Activated CD8-positive, alpha-beta T cell treated with anti-CD3 and anti-CD28 coated beads, Interleukin-2, amount 10 ng/mL, durations not matched to agents 7 days and 5 days (primary cell): ENCODE measurements around the gene NUDT3. TPM values are rescaled to one million over a fixed set of nuclear protein-coding genes. Genes with fewer than 3 reads are reported as not detected.
"Not testable (repeated sequence)": the region's sequence is repeated elsewhere in the genome, so short reads cannot be mapped to it uniquely, and the experiment has no call there.

Experiments
- ATAC-seq: fragments of 150-1000 bp; cut with Tn5 transposase; one replicate; pipeline ENCODE4 v1.10.0; 2021; ENCODE audit warnings: moderate library complexity
- CTCF ChIA-PET: fragments of 350-600 bp; sonication (Branson Sonifier 250); formaldehyde crosslinking; loops from one replicate; lab custom pipeline; 2021; ENCODE audit warnings: antibody characterized with exemption; lab: Charles Lee
- POLR2A ChIA-PET: fragments of 350-600 bp; sonication (Branson Sonifier 250); formaldehyde crosslinking; loops from one replicate; lab custom pipeline; 2021; ENCODE audit warnings: antibody characterized with exemption; lab: Charles Lee
- DNase-seq: peaks from one replicate; pipeline ENCODE4 v3.0.0-alpha.2; 2020
- H3K27ac Mint-ChIP-seq: one replicate; pipeline ENCODE4 v1.8.0; 2021; ENCODE audit warnings: mild to moderate bottlenecking, mixed read lengths
- H3K27me3 Mint-ChIP-seq: one replicate; pipeline ENCODE4 v1.8.0; 2021; ENCODE audit warnings: low read depth, mixed read lengths
- H3K36me3 Mint-ChIP-seq: one replicate; pipeline ENCODE4 v1.8.0; 2021; ENCODE audit warnings: low read depth, mixed read lengths
- H3K4me1 Mint-ChIP-seq: one replicate; pipeline ENCODE4 v1.8.0; 2021; ENCODE audit warnings: low read depth, mixed read lengths
- H3K4me3 Mint-ChIP-seq: one replicate; pipeline ENCODE4 v1.8.0; 2021; ENCODE audit warnings: mild to moderate bottlenecking, mixed read lengths
- H3K9me3 Mint-ChIP-seq: one replicate; pipeline ENCODE4 v1.8.0; 2022; ENCODE audit warnings: mixed read lengths; ENCODE audit not compliant: insufficient read depth
- total RNA-seq, 2 experiments: library from RNA; stranded (reverse); gene quantifications; one replicate each; pipeline ENCODE4 v1.2.3, GENCODE V29; 2021

Gene NUDT3
- total RNA-seq, 2 experiments from 2014 or later: 13.1 to 13.8 TPM

DNA sequence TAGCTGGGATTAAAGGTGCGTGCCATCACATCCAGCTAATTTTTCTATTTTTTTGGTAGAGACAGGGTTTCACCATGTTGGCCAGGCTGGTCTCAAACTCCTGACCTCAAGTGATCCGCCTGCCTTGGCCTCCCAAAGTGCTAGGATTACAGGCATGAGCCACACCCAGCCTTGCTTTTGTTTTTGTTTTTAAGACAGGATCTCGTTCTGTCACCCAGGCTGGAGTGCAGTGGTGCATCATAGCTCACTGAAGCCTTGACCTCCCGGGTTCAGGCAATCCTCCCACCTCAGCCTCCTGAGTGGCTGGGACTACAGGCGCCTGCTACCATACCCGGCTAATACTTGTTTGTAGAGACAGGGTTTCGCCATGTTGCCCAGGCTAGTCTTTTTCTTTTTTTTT lies 38.9 kb downstream of the NUDT3 start:
- DNase-seq, H3K4me1 Mint-ChIP-seq, H3K27ac Mint-ChIP-seq, H3K27me3 Mint-ChIP-seq, POLR2A ChIA-PET, ATAC-seq, H3K36me3 Mint-ChIP-seq, H3K4me3 Mint-ChIP-seq, H3K9me3 Mint-ChIP-seq: not testable (repeated sequence)
- CTCF ChIA-PET: interaction anchor here (0.6 kb wide), 1 partner anchor 16 kb away, joined by 3 read pairs; no protein-coding TSS in a partner anchor

DNA sequence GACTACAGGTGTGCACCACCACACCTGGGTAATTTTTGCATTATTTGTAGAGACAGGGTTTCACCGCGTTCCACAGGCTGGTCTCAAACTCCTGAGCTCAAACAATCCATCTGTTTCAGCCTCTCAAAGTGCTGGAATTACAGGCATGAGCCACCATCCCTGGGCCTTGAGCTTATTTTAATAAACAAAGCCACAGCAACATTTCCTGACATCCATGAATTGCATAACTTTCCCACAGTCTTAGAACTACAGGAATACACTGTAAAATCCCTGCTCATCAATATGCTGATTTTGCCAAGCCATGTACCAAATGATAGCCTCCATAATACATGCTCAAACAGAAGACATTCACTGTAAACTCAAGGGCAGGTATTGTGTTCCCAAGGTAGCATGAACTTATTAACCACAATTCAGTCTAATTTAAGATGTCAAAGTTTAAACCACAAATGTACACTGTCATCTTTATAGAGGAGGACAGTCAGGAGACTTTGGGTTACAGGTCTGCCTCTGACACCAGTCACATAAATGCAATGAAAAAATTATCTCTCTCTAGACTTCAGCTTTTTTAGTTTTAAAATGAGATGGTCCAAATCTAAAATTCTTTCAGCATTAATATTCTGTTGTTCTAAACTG lies 40.0 kb downstream of the NUDT3 start:
- ChIA-PET CTCF (interaction anchor here (0.9 kb wide), 1 partner anchor 19 kb away, joined by 3 read pairs; no protein-coding TSS in a partner anchor), POLR2A (no interaction called here)
- DNase-seq (no peak), ATAC-seq (no peak)
- Mint-ChIP-seq H3K27me3 (no peaks in the 10 kb centered on the region), H3K9me3 (no peaks in the 10 kb centered on the region), H3K4me3 (no peak overlapping the region), H3K27ac (no peak overlapping the region), H3K4me1 (peaks cover 3% of the 10 kb centered on the region), H3K36me3 (no peaks in the 10 kb centered on the region)

DNA sequence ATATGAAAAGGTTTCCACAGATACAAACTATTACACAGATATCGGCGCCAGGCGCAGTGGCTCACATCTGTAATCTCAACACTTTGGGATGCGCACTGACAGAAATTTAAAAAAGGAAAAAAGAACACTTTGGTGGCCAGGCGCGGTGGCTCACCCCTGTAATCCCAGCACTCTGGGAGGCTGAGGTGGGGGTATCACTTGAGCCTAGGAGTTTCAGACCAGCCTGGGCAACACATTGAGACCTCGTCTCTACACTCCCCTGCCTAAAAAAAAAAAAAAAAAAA lies 41.6 kb downstream of the NUDT3 start:
- no peak for DNase-seq
- ATAC-seq: no peak
- no peak overlapping the region for H3K4me3 Mint-ChIP-seq
- no peaks in the 10 kb centered on the region for H3K9me3 Mint-ChIP-seq
- H3K4me1 Mint-ChIP-seq: peaks cover 5% of the 10 kb centered on the region
- no peaks in the 10 kb centered on the region for H3K27me3 Mint-ChIP-seq
- no peak overlapping the region for H3K27ac Mint-ChIP-seq
- CTCF ChIA-PET: interaction anchor here (1.1 kb wide), 1 partner anchor 64 kb away, joined by 4 read pairs; no protein-coding TSS in a partner anchor
- POLR2A ChIA-PET: no interaction called here
- H3K36me3 Mint-ChIP-seq: no peaks in the 10 kb centered on the region

DNA sequence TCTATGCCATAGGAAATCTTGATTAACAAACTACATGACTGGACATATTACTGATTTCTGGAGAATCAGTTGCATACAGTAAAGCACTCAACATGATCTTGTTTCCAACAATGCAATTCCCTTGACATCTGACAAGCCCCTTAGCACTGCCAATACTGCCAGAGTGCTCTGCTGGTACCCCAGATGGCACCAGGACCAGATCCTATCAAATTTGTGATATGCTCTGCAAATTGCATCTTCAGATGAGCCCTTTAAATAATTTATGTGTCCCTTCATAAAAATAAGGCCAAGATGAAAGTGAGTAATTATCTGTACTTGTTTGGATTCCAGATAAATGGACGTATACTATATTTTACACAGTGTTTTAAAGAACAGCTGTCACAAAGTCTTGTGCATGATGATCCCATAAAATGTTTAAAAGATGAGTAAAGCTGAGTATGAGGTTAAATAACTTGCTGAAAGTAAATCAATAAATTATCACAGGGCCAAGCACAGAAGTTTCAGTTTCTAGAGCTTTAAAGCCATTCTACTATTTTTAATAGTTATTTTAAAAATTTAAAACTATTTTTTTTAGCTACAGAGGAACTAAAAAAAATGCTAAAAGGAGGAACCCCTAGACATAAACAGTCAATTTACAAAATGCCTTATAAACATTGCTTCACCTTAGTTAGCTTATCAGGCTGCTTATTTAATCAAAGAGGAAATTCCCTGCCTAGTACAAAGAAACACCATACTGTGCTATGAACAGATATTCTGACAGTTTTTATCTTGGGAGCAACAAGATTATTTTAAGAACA lies 42.1 kb downstream of the NUDT3 start:
- Mint-ChIP-seq H3K4me3 (no peak overlapping the region), H3K27me3 (no peaks in the 10 kb centered on the region), H3K9me3 (no peaks in the 10 kb centered on the region), H3K27ac (no peak overlapping the region), H3K4me1 (peaks cover 5% of the 10 kb centered on the region), H3K36me3 (no peaks in the 10 kb centered on the region)
- ATAC-seq (no peak), DNase-seq (no peak)
- ChIA-PET CTCF (interaction anchor here (1.1 kb wide), 1 partner anchor 65 kb away, joined by 4 read pairs; no protein-coding TSS in a partner anchor), POLR2A (no interaction called here)

DNA sequence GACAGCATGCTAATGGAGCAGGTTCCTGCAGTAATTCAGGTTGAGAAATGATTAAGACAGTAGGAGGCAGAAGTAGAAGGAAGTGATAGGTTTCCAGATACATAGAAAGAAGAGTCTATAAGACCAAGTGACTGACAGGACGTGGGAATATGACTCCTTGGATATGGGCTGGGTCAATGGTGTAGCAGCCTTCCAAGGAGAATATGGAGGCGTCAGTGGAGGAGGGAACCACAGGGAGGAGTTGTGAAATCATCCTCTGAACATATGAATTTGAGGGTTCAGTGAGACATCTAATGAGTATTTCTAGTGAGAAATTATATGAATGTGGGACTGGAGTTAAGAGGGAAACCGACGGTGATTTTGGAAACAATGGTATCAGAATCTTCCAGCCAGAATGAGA lies 43.3 kb downstream of the NUDT3 start:
- H3K27ac Mint-ChIP-seq: no peak overlapping the region
- H3K9me3 Mint-ChIP-seq: peaks cover 1% of the 10 kb centered on the region
- H3K27me3 Mint-ChIP-seq: no peaks in the 10 kb centered on the region
- CTCF ChIA-PET: no interaction called here
- H3K4me1 Mint-ChIP-seq: peaks cover 11% of the 10 kb centered on the region
- no peak overlapping the region for H3K4me3 Mint-ChIP-seq
- POLR2A ChIA-PET: no interaction called here
- H3K36me3 Mint-ChIP-seq: peaks cover 1% of the 10 kb centered on the region
- ATAC-seq (no peak), DNase-seq (no peak)

DNA sequence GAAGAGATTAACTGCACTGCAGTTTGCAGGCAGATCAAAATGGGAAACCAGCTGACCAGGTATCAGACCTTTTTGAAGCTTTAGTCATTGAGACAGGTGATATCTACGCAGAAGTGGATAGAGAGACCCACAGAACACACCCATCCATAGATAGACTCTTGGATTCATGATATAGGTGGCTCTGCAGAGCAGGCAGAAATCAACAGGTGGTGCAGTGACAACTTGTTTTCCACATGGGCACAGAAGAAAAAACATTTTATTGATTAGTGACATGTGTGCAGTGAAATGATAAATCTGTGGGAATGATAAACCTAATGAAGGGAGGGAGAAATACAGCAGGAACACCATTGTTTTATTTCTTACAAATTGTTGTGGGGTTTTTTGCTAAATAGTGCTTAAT lies 45.2 kb downstream of the NUDT3 start:
- H3K9me3 Mint-ChIP-seq: peaks cover 7% of the 10 kb centered on the region
- H3K4me3 Mint-ChIP-seq: no peak overlapping the region
- ATAC-seq (no peak), DNase-seq (no peak)
- no peak overlapping the region for H3K27ac Mint-ChIP-seq
- H3K4me1 Mint-ChIP-seq: peaks cover 16% of the 10 kb centered on the region
- H3K36me3 Mint-ChIP-seq: peaks cover 3% of the 10 kb centered on the region
- ChIA-PET POLR2A (no interaction called here), CTCF (no interaction called here)
- H3K27me3 Mint-ChIP-seq: no peaks in the 10 kb centered on the region

DNA sequence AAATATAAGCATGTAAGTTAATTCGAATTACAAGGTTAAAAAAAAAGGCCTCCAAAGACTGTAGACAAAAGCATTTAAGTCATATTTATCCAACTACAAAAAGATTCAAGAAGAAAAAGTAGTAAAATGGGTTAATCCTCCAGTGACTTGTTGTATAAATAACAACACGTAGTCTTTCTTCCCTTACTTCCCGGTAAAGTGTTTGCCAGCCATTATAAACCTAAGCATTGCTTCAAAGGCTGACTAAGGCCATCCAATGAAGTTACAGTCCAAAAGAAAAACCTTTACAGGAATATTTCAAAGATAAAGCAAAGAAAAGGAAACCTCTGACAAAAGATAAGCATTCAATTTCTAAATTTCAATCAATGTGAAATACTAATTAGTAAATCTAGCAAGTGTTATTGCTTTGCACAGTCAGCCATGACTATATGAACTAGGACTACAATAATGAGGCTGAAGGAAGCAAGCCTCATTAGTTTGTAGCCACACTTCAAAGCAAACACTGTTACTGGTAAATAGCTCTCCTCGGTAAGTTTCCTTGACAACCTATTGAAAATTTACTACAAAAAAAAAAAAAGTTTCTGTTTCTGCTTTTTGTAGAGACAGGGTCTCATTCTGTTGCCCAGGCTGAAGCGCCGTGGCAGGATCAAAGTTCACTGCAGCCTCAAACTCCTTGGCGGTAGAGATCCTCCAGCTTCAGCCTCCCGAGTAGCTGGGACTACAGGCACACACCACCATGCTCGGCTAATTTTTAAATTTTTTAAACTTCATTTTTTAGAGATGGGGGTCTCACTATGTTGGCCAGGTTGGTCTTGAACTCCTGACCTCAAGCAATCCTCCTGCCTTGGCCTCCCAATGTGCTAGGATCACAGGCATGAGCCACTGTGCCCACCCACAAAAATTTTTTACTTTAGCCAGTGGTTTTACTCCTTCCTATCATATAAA lies 46.0 kb downstream of the NUDT3 start:
- ChIA-PET POLR2A (no interaction called here), CTCF (interaction anchor here (0.6 kb wide), 1 partner anchor 32 kb away, joined by 3 read pairs; no protein-coding TSS in a partner anchor)
- Mint-ChIP-seq H3K4me1 (peaks cover 16% of the 10 kb centered on the region), H3K36me3 (peaks cover 5% of the 10 kb centered on the region), H3K27me3 (no peaks in the 10 kb centered on the region), H3K27ac (no peak overlapping the region), H3K4me3 (no peak overlapping the region), H3K9me3 (peaks cover 7% of the 10 kb centered on the region)
- ATAC-seq (no peak), DNase-seq (no peak)

DNA sequence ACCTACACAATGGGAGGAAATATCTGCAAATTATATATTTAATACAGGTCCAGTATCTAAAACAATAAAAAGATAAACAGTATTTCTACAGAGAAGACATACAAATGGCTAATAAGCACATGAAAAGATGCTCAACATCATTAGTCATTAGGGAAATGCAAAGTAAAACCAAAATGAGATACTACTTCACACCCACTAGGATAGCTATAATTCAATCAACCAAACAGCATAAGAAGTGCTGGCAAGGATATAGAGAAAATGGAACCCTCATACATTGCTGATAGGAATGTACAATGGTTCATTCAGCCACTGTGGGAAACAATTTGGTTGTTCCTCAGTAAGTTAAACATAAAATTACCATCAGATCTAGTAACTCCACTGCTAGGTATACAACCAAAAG lies 48.7 kb downstream of the NUDT3 start:
- Mint-ChIP-seq H3K4me1 (peaks cover 16% of the 10 kb centered on the region), H3K27me3 (no peaks in the 10 kb centered on the region), H3K27ac (no peak overlapping the region), H3K9me3 (peaks cover 7% of the 10 kb centered on the region), H3K4me3 (no peak overlapping the region), H3K36me3 (peaks cover 11% of the 10 kb centered on the region)
- no peak for ATAC-seq
- no peak for DNase-seq
- ChIA-PET CTCF (interaction anchor here (0.7 kb wide), 1 partner anchor 266 kb away, joined by 3 read pairs; no protein-coding TSS in a partner anchor), POLR2A (no interaction called here)

DNA sequence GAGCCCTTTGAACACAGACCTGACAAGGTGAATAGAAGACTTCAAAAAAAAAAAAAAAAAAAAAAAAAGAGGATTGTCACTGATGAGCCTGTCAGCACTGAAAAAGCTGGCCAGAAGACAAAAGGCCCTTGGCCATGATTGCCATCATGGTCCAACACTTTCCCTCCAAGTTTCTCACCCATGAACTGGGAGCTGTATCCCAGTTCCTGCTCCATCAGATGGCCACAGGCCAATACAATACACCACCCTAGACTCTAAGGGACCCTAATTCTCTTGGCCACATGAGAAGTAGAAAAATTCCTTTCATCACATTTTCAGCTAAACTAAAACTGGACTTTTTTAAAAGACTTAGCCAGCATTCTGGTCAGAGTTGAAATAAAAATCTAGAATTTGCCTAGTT lies 50.2 kb downstream of the NUDT3 start:
- H3K27ac Mint-ChIP-seq: no peak overlapping the region
- H3K27me3 Mint-ChIP-seq: no peaks in the 10 kb centered on the region
- H3K4me1 Mint-ChIP-seq: peaks cover 24% of the 10 kb centered on the region
- peaks cover 11% of the 10 kb centered on the region for H3K36me3 Mint-ChIP-seq
- CTCF ChIA-PET: interaction anchor here (1.3 kb wide), 1 partner anchor 146 kb away, joined by 3 read pairs; no protein-coding TSS in a partner anchor
- POLR2A ChIA-PET: no interaction called here
- peaks cover 7% of the 10 kb centered on the region for H3K9me3 Mint-ChIP-seq
- ATAC-seq (no peak), DNase-seq (no peak)
- no peak overlapping the region for H3K4me3 Mint-ChIP-seq

DNA sequence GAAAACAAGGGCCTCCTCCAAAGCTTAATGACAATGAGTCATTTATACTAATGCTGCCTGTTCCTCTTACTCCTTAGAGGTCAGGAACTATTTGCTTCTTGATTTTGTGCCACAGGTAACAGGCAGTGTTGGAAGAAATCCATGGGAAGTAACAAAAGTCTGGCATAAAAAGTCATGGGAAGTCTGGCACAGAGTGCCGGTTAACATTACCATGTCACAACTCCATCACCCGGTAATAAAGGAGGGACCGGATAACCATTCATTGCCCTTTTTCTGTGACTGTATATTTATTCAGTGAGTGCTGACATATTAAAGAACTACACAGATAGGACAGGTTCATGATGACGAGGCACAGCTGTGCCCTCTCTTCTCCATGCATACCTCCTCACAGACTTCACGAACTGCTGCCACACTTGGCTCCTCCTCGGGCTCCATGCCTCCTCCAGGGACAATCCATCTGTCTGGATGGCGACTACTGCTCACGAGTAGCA lies 50.9 kb downstream of the NUDT3 start:
- Mint-ChIP-seq H3K27ac (no peak overlapping the region), H3K36me3 (peaks cover 11% of the 10 kb centered on the region), H3K4me3 (no peak overlapping the region), H3K27me3 (no peaks in the 10 kb centered on the region), H3K9me3 (peaks cover 7% of the 10 kb centered on the region), H3K4me1 (peaks cover 29% of the 10 kb centered on the region)
- DNase-seq (no peak), ATAC-seq (no peak)
- ChIA-PET CTCF (interaction anchor here (0.8 to 1.3 kb wide), 2 partner anchors 35 to 146 kb away, joined by 3 read pairs; no protein-coding TSS in a partner anchor), POLR2A (no interaction called here)

DNA sequence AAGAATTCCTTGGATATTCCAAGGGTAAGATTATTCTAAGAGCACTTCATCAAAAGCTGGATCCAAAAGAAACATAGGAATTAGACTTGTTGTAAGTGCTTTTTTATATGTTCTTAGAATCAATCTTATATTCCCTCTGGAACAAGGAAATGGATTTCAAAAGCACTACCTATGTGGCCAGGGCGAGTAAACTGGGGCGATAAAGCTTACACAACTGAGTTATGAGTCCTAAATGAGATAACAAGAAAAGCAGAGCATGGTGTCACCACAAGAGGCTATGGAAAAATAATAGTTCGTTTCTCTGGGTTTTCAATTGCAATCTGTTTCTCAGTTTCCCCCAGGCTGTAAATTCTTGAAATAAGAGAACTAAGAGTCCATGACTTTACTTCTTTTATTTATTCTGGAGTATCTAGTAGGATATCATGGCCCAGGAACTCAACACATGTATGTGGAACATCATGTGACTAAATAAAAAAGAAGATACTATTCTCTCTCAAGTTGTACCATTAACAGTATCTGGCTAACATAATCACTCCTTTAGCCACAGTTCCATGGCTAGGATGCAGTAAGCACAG lies 51.5 kb downstream of the NUDT3 start:
- CTCF ChIA-PET: interaction anchor here (0.8 to 1.3 kb wide), 2 partner anchors 35 to 145 kb away, joined by 3 read pairs; no protein-coding TSS in a partner anchor
- H3K4me3 Mint-ChIP-seq: no peak overlapping the region
- H3K27ac Mint-ChIP-seq: no peak overlapping the region
- no peaks in the 10 kb centered on the region for H3K27me3 Mint-ChIP-seq
- no peak for ATAC-seq
- peaks cover 27% of the 10 kb centered on the region for H3K4me1 Mint-ChIP-seq
- no peak for DNase-seq
- peaks cover 7% of the 10 kb centered on the region for H3K9me3 Mint-ChIP-seq
- peaks cover 15% of the 10 kb centered on the region for H3K36me3 Mint-ChIP-seq
- POLR2A ChIA-PET: no interaction called here
